Measurements from ENCODE around the gene LSM7.

- no peak for TF ChIP-seq FOXA1 (IDR thresholded peaks at IDR 0.05)
- TF ChIP-seq FOXM1 (IDR thresholded peaks at IDR 0.05; ENCODE audit: borderline replicate concordance): no peak
- TF ChIP-seq ELF4 (IDR thresholded peaks at IDR 0.05): no peak
- TF ChIP-seq CTBP1 (IDR thresholded peaks at IDR 0.05; ENCODE audit: borderline replicate concordance): no peak
Observed at GRCh38 chr19:2355168-2356035, 27.0 kb upstream of the LSM7 start.

All from HEK293T (cell line).